OCI-LY1 (cell line): ENCODE measurements around the gene DBN1.

Source experiments
- EZH2 ChIP-seq: fragments of 200-600 bp; sonication (generic), shearing (Covaris generic); IDR thresholded peaks from 2 replicates; pipeline ENCODE4 v1.8.0; 2017; ENCODE audit warnings: borderline replicate concordance, mixed run types, mild to moderate bottlenecking, antibody characterized with exemption, low read length, moderate library complexity, mixed read lengths
- TF ChIP-seq, protein P1 (sequence below): fragments of 200-600 bp; sonication (generic), shearing (Covaris generic); IDR thresholded peaks from 2 replicates; pipeline ENCODE4 v1.5.1; 2017; ENCODE audit warnings: mild to moderate bottlenecking, antibody characterized with exemption, low read length, moderate library complexity, mixed read lengths

DNA sequence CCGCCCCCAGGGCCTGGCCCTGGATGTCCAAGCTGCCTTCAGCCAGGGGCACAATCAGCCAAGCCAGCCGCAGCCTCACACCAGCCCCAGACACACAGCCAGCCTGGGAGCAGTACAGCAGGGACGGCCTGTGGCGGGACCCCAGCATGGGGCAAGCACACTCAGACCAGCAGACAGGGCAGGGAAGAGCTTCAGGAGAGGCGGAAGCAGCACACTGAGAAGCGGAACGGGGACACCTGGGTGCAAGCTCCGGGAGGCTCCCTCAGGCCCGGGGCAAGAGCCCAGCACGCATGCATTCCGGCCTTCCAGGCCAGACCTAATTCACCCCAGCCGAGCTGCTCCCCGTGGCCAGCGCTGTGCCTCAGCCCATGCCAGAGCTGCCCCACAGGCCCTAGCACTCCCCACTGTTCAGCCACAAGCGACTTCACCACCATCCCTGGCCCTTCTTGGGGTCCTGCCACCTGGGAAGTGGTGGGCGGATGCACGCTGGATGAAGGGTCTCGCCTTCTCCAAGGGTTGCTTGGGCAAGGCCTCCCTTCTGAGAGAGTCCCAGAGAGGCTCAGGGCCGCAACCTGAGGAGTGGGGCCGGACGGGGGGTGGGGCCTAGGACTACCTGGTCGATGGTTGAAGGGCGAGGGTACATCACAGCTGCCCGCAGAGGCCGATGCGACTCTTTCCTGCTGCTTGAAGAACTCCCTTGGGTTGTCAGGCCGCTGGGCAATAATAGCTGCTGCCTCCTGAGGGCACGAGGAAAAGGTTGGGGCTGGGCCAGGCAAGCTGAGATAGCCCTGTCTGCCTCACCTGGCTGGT, 13.4 kb downstream of the DBN1 start:
- TF ChIP-seq, protein P1, sequence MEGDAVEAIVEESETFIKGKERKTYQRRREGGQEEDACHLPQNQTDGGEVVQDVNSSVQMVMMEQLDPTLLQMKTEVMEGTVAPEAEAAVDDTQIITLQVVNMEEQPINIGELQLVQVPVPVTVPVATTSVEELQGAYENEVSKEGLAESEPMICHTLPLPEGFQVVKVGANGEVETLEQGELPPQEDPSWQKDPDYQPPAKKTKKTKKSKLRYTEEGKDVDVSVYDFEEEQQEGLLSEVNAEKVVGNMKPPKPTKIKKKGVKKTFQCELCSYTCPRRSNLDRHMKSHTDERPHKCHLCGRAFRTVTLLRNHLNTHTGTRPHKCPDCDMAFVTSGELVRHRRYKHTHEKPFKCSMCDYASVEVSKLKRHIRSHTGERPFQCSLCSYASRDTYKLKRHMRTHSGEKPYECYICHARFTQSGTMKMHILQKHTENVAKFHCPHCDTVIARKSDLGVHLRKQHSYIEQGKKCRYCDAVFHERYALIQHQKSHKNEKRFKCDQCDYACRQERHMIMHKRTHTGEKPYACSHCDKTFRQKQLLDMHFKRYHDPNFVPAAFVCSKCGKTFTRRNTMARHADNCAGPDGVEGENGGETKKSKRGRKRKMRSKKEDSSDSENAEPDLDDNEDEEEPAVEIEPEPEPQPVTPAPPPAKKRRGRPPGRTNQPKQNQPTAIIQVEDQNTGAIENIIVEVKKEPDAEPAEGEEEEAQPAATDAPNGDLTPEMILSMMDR = no peak
- no peak for TF ChIP-seq EZH2
